Activated CD4-positive, alpha-beta T cell treated with anti-CD3 and anti-CD28 coated beads for 48 hours (primary cell): ENCODE results near the gene KCNK17.
A peak's percentile ranks its signal among the peaks of the same experiment; 100 is the strongest.
"Not testable (repeated sequence)": the region's sequence is repeated elsewhere in the genome, so short reads cannot be mapped to it uniquely, and the experiment has no call there.

Experiments used
- DNase-seq: peaks from one replicate; pipeline ENCODE4 v3.0.0-alpha.2; 2020

The KCNK17 gene

DNA sequence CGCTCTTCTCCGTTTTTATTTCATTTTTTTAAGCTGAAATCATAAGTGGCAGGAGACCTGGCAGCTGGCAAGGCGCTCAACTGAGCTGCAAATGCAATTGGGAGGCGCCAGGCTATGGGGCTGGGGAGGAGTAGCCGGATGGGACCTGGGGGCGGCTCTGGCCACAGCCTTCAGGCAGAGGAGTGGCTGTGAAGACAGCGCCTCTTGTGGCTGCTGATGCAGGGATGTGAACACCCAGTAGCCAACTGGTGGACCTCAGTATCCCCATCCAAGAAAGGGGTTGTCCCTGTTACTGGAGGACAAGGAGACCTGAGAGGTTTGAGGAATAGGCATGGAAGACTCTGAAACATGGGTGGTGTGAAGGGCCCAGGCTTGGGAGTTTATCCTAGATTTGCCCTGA lies 12.6 kb downstream of the KCNK17 start:
- no peak for DNase-seq

DNA sequence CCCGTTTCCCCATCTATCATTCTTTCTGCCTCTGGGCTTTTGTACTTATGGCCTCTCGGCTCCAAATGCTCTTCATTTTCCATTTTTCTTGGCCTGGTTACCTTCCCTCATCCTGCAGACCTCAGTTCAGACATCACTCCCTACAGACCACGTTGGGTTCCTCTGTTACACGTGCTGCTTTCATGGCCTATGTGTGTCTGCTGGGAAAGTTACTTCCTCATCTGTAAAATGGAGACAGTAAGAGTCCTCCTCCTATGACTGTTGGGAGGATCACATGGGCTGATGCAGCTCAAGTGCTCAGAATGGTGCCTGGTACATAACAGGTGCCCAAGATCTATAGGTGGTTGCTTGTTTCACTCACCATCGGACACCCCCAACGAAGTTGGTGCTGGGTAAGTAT lies 13.5 kb downstream of the KCNK17 start:
- no peak for DNase-seq

DNA sequence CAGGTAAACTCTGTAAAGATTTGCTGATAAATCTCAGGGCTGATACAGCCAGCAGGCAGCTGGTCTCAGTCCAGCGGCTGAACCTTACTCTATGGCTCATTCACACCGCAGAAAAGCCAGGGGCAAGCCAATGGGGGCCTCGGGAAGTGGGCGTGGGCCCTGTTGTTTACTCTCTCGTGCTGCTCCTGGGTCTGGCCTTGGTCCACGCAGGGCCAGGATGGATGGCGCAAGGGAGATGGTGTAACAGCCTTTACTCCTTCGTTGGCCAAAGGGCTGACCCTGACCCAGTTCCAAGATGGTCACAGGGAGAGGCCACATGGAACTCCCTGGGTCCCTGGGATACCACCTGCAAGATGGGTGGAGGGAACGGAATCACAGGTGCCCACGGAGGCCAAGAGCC lies 16.2 kb downstream of the KCNK17 start:
- DNase-seq = no peak

DNA sequence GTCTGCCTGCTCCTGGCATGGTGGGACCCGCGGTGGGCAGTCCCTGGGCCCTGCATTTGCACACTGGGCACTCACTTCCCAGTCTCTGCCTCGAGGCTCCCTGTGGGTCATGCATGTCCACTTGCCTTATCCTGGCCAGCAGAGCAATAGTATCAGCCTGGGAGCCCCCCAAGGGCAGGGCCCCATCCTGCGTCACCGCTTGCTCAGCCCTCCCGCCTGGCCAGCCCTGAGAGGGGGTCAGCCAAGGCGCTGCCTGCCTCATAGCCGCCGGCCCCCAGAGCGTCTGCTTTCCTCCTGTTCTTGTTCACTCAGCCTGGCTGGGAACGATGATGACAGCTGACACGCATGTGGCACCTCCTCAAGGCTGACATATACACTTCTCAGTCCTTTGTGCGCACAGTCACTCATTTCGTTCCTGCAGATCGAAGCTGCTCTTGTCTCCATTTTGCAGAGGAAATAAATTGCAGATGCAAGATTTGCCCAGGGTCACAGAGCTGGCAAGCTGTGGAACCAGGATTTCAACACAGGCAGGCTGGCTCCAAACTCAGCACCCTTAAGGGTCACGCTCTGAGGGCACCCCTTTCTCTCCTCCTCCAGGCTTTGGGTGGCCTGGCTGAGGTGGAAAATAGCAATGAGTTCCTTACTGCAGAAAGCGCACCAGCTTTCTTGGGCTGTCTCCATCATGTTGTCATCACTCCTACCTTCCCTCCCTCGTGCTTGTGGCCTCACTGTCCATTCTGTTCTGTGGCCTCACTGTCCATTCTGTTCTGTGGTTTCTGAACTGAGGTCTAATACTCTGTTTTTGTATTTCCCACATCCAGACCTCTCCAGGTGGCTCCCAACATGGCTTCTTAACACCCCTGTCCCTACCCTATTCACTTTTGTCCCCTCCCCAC lies 17.2 kb downstream of the KCNK17 start:
- no peak for DNase-seq

DNA sequence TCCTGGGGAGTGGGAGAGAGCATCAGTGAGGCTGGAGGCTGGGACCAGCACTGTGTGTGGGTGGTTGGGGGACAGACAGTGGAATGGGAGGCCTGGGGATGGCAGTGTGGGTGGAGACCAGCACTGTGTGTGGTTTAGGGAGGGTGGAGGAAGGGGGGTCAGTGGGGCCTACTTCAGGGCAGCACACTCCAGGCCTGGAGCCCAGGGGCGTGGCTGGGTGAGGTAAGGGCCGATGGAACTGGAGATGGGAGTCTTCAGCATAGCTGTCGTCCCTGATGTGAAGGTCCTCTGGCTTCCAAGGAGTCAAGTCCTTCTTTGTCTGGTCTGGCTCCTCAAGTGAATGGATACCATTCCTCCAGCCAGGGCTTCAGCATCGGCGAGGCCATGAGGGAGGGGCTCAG lies 18.6 kb downstream of the KCNK17 start:
- no peak for DNase-seq

DNA sequence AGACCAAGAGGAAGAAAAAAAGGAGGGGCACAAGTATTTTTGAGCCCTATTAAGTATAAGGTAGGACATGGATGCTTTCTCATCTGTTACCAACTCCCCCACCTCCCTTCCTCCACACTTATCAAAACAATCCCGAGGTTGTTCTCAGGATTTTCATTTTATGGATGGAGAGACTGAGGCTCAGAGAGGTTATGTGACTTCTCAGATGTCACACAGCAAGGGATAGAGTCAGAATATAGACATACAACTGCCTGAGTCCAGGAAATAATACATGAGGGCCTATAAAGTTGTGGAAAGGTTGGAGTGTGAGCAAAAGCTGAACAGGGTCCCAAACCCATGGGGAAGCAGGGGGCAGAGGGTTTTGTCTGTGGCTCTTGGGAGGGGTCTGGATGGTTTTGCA lies 19.3 kb downstream of the KCNK17 start:
- DNase-seq = no peak

DNA sequence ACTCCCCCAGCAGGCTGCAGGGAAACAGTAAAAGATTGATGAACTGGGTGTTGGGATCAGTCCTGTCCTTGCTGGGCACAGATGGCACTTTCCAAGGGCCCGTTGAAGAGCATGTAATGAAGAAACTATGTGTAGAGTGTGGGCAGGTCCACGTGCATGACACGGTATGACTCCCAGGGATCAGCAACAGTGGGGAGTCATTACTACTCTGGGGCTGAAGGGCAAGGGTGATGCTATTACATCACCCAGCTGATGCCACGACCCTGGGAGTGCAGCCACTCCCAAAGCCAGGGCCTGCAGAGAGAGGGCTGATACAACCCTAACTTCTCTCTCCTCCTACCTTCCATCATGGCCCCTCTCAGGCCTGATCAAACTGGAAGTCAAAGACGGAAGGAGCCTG lies 20.1 kb downstream of the KCNK17 start:
- DNase-seq = no peak

DNA sequence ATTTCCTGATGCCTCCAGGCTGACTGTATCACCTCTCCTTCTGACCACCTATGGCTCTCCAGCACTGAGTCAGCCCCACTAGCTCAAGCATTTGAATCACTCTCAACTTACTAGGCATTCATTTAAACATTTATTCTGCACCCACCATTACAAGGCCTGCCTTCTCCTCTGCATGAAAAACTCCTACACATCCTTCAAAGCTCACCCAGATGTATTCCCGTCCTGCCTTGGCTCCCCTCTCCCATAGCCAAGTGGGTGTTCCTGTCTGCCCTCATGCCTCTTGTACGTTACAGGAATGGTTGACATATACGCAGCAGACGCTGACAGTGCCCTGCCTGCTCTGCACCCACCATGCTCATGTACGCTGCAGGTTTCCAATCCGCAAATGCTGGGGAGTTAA lies 21.6 kb downstream of the KCNK17 start:
- no peak for DNase-seq

DNA sequence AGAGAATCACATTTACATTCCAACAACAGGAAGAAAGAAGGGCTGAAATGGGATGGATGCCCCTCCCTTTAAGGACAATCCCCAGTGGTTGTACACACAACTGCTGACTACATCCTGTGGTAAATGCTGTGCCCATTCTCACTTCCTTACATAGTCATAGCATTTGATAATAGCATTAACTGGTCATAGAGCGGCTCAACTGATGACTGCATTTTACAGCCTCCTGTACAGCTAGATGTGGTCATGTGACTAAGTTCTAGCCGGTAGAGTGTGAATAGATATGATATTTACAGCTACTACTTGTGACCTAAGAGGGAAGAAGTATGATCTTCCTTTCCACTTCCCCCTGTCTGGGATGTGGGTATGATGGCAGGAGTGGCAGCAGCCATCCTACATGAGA lies 24.7 kb downstream of the KCNK17 start:
- DNase-seq = no peak

DNA sequence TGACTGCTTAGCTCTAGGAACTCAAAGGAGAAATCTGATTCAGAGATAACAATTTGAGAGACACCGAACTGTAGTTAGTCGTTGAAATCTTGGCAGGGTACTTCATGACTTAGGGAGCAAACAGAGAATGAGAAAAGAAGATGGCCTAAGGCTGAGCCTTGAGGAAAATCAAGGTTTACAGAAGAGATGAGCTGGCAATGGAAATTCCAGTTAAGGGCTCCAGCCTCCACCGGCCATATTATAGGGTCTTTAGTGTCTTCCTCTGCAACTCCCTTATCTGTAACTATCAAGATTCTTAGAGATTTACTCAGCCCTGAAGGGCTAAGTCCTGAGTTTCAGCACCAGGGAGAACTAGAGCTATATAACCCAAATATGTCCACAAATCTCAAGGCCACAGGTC lies 26.6 kb downstream of the KCNK17 start:
- no peak for DNase-seq

DNA sequence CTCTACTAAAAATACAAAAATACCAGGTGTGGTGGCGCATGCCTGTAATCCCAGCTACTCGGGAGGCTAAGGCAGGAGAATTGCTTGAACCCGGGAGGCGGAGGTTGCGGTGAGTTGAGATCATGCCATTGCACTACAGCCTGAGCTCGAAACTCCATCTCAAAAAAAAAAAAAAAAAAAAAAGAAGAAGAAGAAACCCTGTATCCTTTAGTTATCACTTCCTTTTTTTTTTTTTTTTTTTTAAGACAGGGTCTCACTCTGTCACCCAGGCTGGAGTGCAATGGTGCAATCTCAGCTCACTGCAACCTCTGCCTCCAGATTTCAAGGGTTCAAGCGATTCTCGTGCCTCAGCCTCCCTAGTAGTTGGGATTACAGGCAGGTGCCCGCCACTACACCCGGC lies 27.6 kb downstream of the KCNK17 start:
- DNase-seq = not testable (repeated sequence)

DNA sequence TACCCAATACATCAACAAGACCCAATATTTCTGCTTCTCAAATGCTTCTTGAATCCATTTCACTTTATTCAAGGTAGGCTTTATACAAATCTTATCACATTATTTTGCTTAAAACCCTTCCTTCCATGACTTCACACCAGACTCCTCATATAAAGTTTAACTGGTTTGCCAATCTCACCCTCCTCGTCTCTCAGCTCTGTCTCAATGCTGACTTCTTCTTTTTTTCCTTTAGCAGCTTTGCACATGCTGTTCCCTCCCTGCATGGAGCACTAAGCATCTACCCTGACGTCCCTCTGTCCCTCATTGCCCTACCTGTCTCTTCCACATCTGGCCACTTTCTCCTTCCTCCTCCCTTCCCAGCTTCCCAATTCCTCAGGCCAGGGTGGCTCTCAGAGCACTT lies 31.4 kb downstream of the KCNK17 start:
- no peak for DNase-seq

DNA sequence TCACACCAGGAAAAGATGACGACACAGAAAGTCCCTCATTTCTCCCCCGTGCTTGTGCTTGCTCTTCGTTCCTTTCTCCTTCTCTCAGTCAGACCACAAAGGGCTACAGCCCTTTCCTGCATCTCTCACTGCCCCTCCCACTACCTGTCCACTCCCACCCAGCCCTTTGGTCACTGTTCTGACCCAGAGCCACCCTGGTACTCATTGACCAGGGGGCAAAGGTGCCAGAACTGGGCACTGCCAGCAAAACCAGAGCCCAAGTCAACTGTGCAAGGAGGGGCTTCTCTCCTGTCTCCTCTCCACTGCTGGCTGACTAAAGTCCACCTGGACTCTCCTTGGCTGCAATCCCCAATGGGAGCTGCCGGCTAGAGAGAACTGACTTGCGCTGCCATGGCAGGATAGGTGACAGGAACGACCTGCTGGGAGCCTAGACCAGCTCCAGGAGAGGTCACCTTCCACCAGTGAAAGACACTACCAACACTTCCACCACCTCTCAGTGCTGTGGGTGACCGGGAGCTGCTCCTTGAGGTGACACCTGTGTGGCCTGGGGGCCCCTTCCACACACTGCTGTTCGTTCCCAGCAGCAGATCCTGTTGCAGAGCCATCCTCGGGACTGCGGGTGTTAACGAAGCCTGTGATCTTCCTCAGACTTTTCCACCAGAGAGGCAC lies 32.8 kb downstream of the KCNK17 start:
- DNase-seq = no peak

DNA sequence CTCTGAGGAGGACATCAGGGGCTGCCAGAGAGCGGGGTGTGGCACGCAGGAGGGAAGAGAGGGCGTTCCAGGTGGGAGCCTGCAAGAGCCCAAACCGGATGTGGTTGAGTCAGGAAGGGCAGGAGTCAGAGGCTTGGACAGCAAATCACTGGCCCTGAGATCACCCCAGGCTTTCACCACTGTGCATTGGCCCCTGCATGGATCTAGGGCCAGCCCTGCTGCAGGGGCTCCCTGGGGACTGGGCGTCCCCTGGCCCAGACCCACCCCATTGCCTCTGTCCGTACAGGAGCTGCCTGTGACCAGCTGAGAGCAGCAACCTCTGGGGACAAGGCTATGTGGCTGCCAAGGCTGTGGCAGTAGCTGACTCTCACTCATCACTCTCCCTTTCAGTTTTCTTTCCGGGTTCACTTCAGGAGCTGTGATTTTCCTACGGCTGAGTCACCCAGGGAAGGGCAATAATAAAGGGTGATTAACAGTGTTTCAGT lies 33.9 kb downstream of the KCNK17 start:
- DNase-seq = no peak

DNA sequence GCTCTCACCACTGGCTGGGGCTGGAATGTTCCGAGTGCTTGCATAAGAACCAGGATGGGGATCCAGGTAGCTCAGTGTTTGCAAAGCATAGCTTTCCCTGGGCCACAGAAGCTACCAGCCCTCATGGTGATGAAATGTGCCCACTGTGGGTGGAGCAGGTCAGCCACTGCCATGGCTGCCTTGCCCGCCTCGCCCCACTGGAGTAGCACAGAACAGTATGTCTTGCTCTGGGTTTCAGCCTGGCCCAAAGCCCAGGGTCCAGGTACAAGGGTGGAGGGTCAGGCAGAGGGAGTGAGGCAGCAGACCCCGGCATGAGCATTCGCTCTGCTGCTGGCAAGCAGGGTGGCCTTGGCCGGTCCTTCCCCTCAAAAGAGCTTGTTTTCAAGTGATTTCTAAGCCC lies 34.7 kb downstream of the KCNK17 start:
- no peak for DNase-seq

DNA sequence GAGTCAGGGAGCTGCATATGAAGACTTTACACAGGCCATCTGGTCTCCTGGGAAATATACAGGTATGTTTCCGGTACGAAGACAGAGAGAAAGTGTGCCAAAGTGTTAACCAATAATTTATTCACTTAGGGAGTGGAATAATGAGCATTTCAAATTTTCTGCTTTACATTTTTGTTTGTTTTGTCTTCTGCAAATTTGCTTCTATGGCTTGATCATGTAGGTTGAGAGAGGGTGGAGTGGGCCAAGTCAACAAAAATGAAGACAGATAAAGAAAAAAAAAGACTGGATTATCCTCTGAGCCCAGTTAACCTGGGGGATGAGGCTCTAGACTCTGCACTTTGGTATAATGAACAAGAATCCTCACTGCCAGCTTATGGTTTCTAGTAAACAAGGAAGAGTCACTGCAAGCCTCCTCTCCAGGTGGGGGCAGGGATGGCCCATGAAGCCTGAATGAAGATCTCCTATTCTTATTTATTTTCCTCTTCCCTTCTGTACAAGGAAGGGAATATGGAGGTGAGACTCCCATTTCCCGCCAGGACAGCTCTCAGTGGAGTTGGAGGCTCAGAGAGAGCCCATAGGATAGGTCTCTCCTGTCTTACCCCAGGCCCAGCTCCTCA lies 37.7 kb downstream of the KCNK17 start:
- DNase-seq = no peak

DNA sequence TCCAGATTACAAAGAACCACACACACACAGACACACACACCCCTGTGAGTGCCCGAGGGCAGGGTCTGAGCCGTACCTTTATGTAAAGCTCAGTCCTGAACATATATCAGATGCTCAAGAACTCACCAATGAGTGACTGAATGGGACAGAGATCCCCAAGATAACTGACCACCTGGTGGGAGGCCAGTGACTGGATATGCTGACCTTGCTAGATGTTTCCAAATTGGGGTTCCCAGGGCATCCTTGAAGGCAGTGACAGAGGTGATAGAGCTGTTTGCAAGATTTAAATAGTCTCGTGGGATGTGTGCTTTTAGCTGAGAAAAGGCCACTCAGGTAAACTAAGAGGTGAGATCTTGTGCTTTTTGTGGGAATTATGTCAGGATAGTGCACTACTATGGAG lies 39.3 kb downstream of the KCNK17 start:
- DNase-seq = no peak

DNA sequence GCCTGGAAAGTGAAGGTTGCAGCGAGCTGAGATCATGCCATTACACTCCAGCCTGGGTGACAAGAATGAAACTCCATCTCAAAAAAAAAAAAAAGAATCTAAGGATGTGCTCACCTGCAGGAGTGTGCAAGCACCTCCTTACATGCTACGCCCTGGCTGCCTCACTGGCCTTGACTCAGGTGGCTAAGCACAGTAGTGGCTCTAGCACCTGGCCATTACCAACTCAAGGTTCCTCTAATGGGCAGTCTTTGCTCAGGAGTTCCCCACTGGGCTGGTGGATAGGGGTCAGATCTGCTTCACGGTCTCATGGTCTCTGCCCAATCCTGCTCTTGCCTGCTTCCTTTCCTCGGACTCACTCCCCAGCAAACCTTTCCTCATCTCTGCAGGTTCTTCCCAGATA lies 39.7 kb downstream of the KCNK17 start:
- no peak for DNase-seq

DNA sequence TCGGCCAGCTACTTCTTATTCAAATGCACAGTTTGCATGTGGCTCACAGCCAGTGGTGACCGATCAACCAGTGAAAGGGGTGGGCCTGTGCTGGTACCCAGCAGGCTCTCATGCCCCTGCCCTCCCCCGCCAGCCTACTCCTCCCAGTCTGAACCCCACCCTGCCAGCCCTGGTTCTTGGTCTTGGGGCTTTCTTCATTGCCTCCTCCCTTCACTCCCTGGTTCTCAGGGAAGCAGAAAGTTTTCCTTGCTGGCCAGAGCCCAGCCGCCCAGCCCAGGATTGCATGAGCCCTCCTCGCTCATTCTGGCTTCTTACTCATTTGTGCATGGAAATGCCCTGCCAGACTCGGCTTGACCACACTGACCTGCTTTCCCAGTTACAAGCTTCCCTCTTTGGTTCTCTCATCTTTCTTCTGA lies 40.8 kb downstream of the KCNK17 start:
- no peak for DNase-seq

DNA sequence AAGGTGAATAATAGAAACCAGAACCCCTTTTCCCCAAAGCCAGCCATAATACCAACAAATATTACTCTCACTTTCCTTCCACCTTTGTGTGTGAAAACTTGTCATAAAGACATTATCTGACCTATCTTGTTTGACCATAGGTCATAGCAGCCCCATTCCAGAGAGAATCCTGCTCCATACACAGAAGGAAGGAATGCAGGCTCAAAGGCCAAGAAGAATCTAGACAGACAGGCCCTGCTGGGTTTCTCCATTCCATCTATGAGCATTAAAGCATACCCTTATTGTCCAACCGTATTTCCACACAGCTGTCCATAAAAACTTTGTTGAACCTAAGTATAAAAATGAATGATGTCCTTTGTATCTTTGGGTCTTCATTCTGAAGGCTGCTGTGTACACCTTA lies 44.3 kb downstream of the KCNK17 start:
- no peak for DNase-seq

DNA sequence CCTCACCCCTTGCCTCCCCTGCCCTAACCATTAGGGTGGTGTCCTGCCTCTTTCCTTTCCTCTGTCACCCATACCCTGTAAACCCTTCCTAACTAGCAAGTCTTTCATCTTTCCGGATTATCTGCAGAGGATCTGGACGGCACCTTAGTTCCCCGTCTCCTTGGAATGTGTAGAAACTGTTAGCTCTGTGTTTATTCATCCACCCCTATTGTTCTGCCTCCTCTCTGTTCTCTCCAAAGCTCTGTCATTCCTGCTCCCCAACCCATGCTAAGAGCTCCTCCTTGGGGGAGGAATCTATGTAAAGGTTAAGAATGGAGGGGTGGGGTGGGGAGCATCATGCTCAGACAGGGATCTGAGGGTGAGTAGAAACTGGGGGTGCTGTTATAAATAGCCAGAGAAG lies 45.5 kb downstream of the KCNK17 start:
- no peak for DNase-seq

DNA sequence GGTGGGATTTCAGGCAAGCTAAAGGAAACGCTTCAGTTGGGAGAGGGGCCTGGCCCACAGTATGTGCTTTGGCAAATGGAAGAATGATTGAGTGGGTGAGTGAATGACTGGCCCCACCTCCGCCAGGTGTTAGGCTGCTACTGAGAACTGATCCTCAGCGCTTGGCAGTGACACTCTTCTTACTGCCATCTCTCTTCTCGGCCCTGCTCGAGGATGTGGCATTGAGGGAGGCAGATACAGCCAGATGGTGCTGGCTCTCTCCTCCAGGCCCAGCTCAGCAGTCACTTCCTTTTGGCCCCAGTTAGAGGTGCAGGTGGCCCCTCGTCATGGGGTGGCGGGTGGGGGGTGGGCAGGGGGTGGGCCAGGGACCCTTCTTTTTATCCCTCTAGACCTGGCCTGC lies 46.0 kb downstream of the KCNK17 start:
- DNase-seq = no peak

DNA sequence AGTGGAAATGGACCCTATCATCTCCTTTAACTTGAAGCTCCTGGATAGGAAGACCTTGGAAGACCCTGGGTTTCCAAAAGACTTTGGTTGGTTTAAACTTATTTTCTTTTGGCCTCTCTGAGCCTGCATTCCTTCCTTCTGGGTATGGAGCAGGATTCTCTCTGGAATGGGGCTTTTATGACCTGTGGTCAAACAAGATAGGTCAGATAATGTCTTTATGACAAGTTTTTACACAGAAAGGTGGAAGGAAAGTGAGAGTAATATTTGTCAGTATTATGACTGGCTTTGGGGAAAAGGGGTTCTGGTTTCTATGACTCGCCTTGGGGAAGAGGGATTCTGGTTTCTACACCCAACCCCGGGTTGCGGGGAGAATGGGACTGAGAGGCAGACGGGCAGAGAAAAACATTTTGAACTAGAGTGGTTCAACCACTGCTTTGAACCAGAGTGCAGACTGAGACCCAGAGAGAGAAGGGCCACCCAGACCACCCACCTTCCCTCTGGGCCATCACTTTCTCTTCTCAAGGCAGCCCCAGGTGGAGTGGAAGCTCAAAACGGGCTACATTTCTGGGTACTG lies 47.4 kb downstream of the KCNK17 start:
- DNase-seq = peak; percentile 17

DNA sequence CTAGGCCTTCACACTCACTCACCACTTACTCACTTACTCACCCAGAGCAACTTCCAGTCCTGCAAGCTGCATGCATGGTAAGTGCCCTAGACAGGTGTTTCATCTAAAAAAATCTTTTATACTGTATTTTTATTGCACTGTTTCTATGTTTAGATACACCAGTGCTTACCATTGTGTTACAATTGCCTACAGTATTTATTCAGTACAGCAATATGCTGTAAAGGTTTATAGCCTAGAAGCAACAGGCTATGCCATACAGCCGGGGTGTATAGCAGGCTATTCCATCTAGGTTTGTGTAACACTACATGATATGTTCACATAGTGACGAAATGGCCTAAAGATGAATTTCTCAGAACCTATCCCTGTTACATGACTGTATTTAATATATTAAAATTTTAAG lies 47.8 kb downstream of the KCNK17 start:
- no peak for DNase-seq
